MM.1S (cell line): ENCODE measurements around the gene ZDHHC7.
"Not testable (repeated sequence)": the region's sequence is repeated elsewhere in the genome, so short reads cannot be mapped to it uniquely, and the experiment has no call there.

Experiments used
- DNase-seq: peaks from one replicate; pipeline ENCODE4 v3.0.0-alpha.2; 2015
- H2AFZ ChIP-seq: fragments of 300-600 bp; sonication (generic); 2 replicates; pipeline ENCODE4 v1.6.0; 2016; ENCODE audit warnings: antibody characterized with exemption, low read length
- H3F3A ChIP-seq: fragments of 300-600 bp; sonication (generic); 2 replicates; pipeline ENCODE4 v1.6.1; 2016; ENCODE audit warnings: mild to moderate bottlenecking, antibody characterized with exemption, low read length, moderate library complexity, mixed read lengths; ENCODE audit not compliant: insufficient read depth
- H3K27ac ChIP-seq: fragments of 300-600 bp; sonication (generic); 2 replicates; pipeline ENCODE4 v1.5.1; 2016; ENCODE audit warnings: mild to moderate bottlenecking, low read length
- H3K27me3 ChIP-seq: fragments of 300-600 bp; sonication (generic); replicated peaks from 2 replicates; pipeline ENCODE4 v1.6.0; 2016; ENCODE audit warnings: low read length; ENCODE audit not compliant: insufficient read depth
- H3K36me3 ChIP-seq: fragments of 300-600 bp; sonication (generic); replicated peaks from 2 replicates; pipeline ENCODE4 v1.6.1; 2016; ENCODE audit warnings: mild to moderate bottlenecking, low read length, mixed read lengths; ENCODE audit not compliant: insufficient read depth
- H3K4me1 ChIP-seq: fragments of 300-600 bp; sonication (generic); 2 replicates; pipeline ENCODE4 v1.6.1; 2016; ENCODE audit warnings: low read length, mixed read lengths
- H3K4me2 ChIP-seq: fragments of 300-600 bp; sonication (generic); 2 replicates; pipeline ENCODE4 v1.6.0; 2016; ENCODE audit warnings: low read depth, low read length
- H3K4me3 ChIP-seq: fragments of 300-600 bp; sonication (generic); 2 replicates; pipeline ENCODE4 v1.5.1; 2016; ENCODE audit warnings: low read length, mixed read lengths
- H3K79me2 ChIP-seq: fragments of 300-600 bp; sonication (generic); 2 replicates; pipeline ENCODE4 v1.6.1; 2016; ENCODE audit warnings: mixed run types, low read length, mixed read lengths
- H3K9ac ChIP-seq: fragments of 300-600 bp; sonication (generic); 2 replicates; pipeline ENCODE4 v1.6.1; 2016; ENCODE audit warnings: low read length, mixed read lengths
- H3K9me2 ChIP-seq: fragments of 300-600 bp; sonication (generic); replicated peaks from 2 replicates; pipeline ENCODE4 v1.6.1; 2016; ENCODE audit warnings: mild to moderate bottlenecking, low read length, mixed read lengths; ENCODE audit not compliant: insufficient read depth
- H3K9me3 ChIP-seq: fragments of 300-600 bp; sonication (generic); replicated peaks from 2 replicates; pipeline ENCODE4 v1.6.1; 2016; ENCODE audit warnings: mild to moderate bottlenecking, low read length, mixed read lengths; ENCODE audit not compliant: insufficient read depth
- H4K20me1 ChIP-seq: fragments of 300-600 bp; sonication (generic); 2 replicates; pipeline ENCODE4 v1.6.1; 2016; ENCODE audit warnings: mild to moderate bottlenecking, low read length, moderate library complexity, mixed read lengths; ENCODE audit not compliant: insufficient read depth
- CTCF ChIP-seq: fragments of 300-600 bp; sonication (generic); IDR thresholded peaks from 2 replicates; pipeline ENCODE4 v1.5.1; 2016; ENCODE audit warnings: antibody characterized with exemption, low read length, mixed read lengths
- EZH2 ChIP-seq: fragments of 300-600 bp; sonication (generic); optimal IDR thresholded peaks from 2 replicates; pipeline ENCODE3; 2017; ENCODE audit warnings: low read depth, mild to moderate bottlenecking, antibody characterized with exemption, low read length, mixed read lengths
- EZH2phosphoT487 ChIP-seq: fragments of 300-600 bp; sonication (generic); IDR thresholded peaks from 2 replicates; pipeline ENCODE4 v1.6.1; 2018; ENCODE audit warnings: antibody characterized with exemption, low read length

The ZDHHC7 gene

GRCh38 chr16:84941921-84942320 is 69.4 kb downstream of the ZDHHC7 start:
- TF ChIP-seq EZH2phosphoT487 (no peak), CTCF (no peak), EZH2 (no peak)
- H3K9ac ChIP-seq = no peak overlapping the region
- H3F3A ChIP-seq = no peaks in the 10 kb centered on the region
- DNase-seq = no peak
- H3K4me3 ChIP-seq = no peak overlapping the region
- no peak overlapping the region for H2AFZ ChIP-seq
- H3K36me3 ChIP-seq = no peaks in the 10 kb centered on the region
- no peaks in the 10 kb centered on the region for H3K4me1 ChIP-seq
- no peak overlapping the region for H3K4me2 ChIP-seq
- no peaks in the 10 kb centered on the region for H3K9me2 ChIP-seq
- H3K79me2 ChIP-seq = no peaks in the 10 kb centered on the region
- no peaks in the 10 kb centered on the region for H3K9me3 ChIP-seq
- no peak overlapping the region for H3K27ac ChIP-seq
- H4K20me1 ChIP-seq = no peaks in the 10 kb centered on the region
- H3K27me3 ChIP-seq = peaks cover 44% of the 10 kb centered on the region

GRCh38 chr16:84940670-84941551 is 70.4 kb downstream of the ZDHHC7 start:
- H3K9ac ChIP-seq = no peak overlapping the region
- H3K27ac ChIP-seq = no peak overlapping the region
- DNase-seq = no peak
- TF ChIP-seq EZH2phosphoT487 (no peak), CTCF (no peak), EZH2 (no peak)
- H2AFZ ChIP-seq = no peak overlapping the region
- H3K27me3 ChIP-seq = peaks cover 48% of the 10 kb centered on the region
- H3F3A ChIP-seq = no peaks in the 10 kb centered on the region
- H3K4me1 ChIP-seq = no peaks in the 10 kb centered on the region
- H4K20me1 ChIP-seq = no peaks in the 10 kb centered on the region
- no peaks in the 10 kb centered on the region for H3K36me3 ChIP-seq
- no peaks in the 10 kb centered on the region for H3K9me2 ChIP-seq
- H3K4me3 ChIP-seq = no peak overlapping the region
- no peaks in the 10 kb centered on the region for H3K9me3 ChIP-seq
- H3K79me2 ChIP-seq = no peaks in the 10 kb centered on the region
- no peak overlapping the region for H3K4me2 ChIP-seq

GRCh38 chr16:84938616-84939015 is 72.7 kb downstream of the ZDHHC7 start:
- not testable (repeated sequence) for H2AFZ ChIP-seq, H3K9me3 ChIP-seq, H3K4me2 ChIP-seq, H3K4me3 ChIP-seq, H3K36me3 ChIP-seq, H3F3A ChIP-seq, H3K4me1 ChIP-seq, H3K9ac ChIP-seq, H3K79me2 ChIP-seq, H3K9me2 ChIP-seq, DNase-seq, H4K20me1 ChIP-seq, H3K27ac ChIP-seq
- peaks cover 60% of the 10 kb centered on the region for H3K27me3 ChIP-seq
